HL-60 (cell line): ENCODE data around the gene EP300.

Experiments used
- DNase-seq, 2 experiments: peaks; one replicate each; pipeline ENCODE4 v3.0.0-alpha.2; 2010 to 2020; ENCODE audit warnings: low read depth in 1 of 2, low spot score in 1 of 2
- H3K27ac ChIP-seq: fragments of 250-450 bp; sonication (Bioruptor Pico); replicated peaks from 2 replicates; pipeline ENCODE4 v1.5.1; 2020; ENCODE audit warnings: mild to moderate bottlenecking, moderate library complexity
- H3K27me3 ChIP-seq: fragments of 250-450 bp; sonication (Bioruptor Pico); 2 replicates; pipeline ENCODE4 v1.5.1; 2021; ENCODE audit warnings: mild to moderate bottlenecking, moderate library complexity; ENCODE audit not compliant: insufficient read depth, poor library complexity, severe bottlenecking
- H3K4me3 ChIP-seq: replicated peaks from 2 replicates; pipeline ENCODE4 v1.5.1; 2011; ENCODE audit warnings: mild to moderate bottlenecking, control low read depth, low read length; ENCODE audit not compliant: insufficient read depth
- CTCF ChIP-seq: IDR thresholded peaks from one replicate; pipeline ENCODE4 v1.5.1; 2011; ENCODE audit warnings: low read length, control low read depth, inconsistent platforms; ENCODE audit not compliant: insufficient read depth
- GABPA ChIP-seq: IDR thresholded peaks from 2 replicates; pipeline ENCODE4 v1.6.1; 2012; ENCODE audit warnings: low read depth
- POLR2AphosphoS5 ChIP-seq: IDR thresholded peaks from 2 replicates; pipeline ENCODE4 v1.6.1; 2012; ENCODE audit warnings: low read depth
- REST ChIP-seq: IDR thresholded peaks from 2 replicates; pipeline ENCODE4 v1.6.1; 2012; ENCODE audit warnings: low read depth; ENCODE audit not compliant: insufficient replicate concordance
- SPI1 ChIP-seq: IDR thresholded peaks from 2 replicates; pipeline ENCODE4 v1.6.1; 2012; ENCODE audit warnings: low read depth, mild to moderate bottlenecking, borderline replicate concordance

Gene EP300

GRCh38 chr22:41198027-41198580 is 105.7 kb downstream of the EP300 start:
- no peak overlapping the region for H3K27ac ChIP-seq
- TF ChIP-seq GABPA (no peak), REST (no peak), SPI1 (no peak), POLR2AphosphoS5 (no peak), CTCF (no peak)
- H3K27me3 ChIP-seq = peaks cover 2% of the 10 kb centered on the region
- DNase-seq = peak; percentile 8 to 35
- peak overlapping the region; percentile 93 for H3K4me3 ChIP-seq

GRCh38 chr22:41201141-41201540 is 108.7 kb downstream of the EP300 start:
- Histone ChIP-seq H3K27ac (no peak overlapping the region), H3K4me3 (no peak overlapping the region), H3K27me3 (peaks cover 2% of the 10 kb centered on the region)
- TF ChIP-seq CTCF (no peak), REST (no peak), POLR2AphosphoS5 (no peak), GABPA (no peak), SPI1 (no peak)
- peak in 1 of 2 experiments; percentile 7 for DNase-seq

GRCh38 chr22:41203118-41203517 is 110.7 kb downstream of the EP300 start:
- no peak for TF ChIP-seq CTCF
- TF ChIP-seq POLR2AphosphoS5 = no peak
- TF ChIP-seq SPI1 = no peak
- no peak for TF ChIP-seq GABPA
- no peak for TF ChIP-seq REST

More at GRCh38 chr22:41203118-41203517, 110.7 kb downstream of the EP300 start:
- no peak overlapping the region for H3K4me3 ChIP-seq
- H3K27me3 ChIP-seq = peaks cover 2% of the 10 kb centered on the region
- H3K27ac ChIP-seq = no peak overlapping the region
- no peak for DNase-seq
